Measurements from ENCODE around the gene ZNF197.
"Not testable (repeated sequence)": the region's sequence is repeated elsewhere in the genome, so short reads cannot be mapped to it uniquely, and the experiment has no call there.

ZNF197 gene

DNA sequence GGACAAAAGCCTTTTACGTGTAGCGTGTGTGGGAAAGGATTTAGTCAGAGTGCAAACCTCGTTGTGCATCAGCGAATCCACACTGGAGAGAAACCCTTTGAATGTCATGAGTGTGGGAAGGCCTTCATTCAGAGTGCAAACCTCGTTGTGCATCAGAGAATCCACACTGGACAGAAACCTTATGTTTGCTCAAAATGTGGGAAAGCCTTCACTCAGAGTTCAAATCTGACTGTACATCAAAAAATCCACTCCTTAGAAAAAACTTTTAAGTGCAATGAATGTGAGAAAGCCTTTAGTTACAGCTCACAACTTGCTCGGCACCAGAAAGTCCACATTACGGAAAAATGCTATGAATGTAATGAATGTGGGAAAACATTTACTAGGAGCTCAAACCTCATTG is 34.2 kb downstream of the ZNF197 start:
- no peak for DNase-seq (ENCODE audit: low read depth)
- no peak overlapping the region for H3K4me3 ChIP-seq (ENCODE audit: low read depth, low read length)

DNA sequence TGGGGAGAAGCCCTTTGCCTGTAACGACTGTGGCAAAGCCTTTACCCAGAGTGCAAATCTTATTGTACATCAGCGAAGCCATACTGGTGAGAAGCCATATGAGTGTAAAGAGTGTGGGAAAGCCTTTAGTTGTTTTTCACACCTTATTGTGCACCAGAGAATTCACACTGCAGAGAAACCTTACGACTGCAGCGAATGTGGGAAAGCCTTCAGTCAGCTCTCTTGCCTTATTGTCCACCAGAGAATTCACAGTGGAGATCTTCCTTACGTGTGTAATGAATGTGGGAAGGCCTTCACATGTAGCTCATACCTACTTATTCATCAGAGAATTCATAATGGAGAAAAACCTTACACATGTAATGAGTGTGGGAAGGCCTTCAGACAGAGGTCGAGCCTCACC is 34.6 kb downstream of the ZNF197 start:
- DNase-seq (ENCODE audit: low read depth): no peak
- no peak overlapping the region for H3K4me3 ChIP-seq (ENCODE audit: low read depth, low read length)

DNA sequence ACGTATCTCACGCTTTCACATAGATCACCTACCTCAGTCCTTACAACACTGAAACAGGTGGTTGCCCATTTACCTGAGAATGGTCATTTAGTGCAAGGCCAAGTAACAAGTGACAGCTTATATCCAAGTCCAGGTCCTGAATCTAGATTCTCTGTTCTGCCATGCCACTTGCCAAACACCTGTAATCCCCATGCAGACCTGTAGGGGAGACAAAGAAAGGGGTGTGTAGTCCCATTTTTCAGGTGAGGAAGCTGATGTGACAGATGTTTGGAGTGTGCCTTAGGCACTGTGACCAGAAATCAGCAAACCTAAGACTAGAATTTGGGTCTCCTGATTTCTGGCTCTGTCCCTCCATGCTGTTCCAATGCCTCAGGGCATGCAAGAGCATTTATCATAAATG is 36.4 kb downstream of the ZNF197 start:
- DNase-seq (ENCODE audit: low read depth): no peak
- no peak overlapping the region for H3K4me3 ChIP-seq (ENCODE audit: low read depth, low read length)

DNA sequence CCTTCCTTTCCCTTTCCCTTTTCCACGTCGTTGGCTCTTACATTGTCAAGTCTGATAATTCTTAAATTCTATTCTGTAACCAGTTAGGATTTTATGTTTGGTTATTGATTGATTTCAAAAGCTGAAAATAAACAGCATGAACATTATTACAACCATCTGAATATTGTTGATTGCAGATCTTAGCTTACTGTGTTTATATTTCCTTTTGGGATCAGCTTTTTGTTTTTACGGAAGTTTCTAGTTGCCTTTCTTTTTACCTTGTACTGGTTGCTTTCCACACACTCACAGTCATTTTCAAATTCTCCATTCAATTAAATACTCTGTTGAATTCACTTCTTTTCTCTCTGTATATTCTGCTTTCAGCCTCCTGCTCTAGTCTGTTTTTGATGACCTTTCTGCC is 40.3 kb downstream of the ZNF197 start:
- DNase-seq (ENCODE audit: low read depth): no peak
- no peak overlapping the region for H3K4me3 ChIP-seq (ENCODE audit: low read depth, low read length)

DNA sequence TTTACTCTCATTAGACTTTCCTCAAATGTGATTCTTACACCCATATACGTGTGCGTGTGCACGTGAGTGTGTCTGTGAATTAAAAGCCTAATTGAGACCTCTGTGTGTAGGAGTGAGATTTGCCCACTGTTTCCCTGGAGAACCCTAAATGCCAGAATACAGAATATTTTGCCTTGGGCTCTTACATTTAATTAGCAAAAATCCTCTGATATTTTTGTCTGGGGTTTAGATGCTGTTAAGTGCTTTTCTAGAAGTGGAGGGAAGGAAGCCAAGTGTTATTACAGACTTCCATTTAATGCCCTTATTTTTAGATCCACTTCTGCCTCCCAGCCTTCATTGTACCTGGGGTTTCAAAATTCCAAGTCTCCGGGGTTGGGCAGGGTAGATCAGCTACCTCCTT is 41.5 kb downstream of the ZNF197 start:
- no peak overlapping the region for H3K4me3 ChIP-seq (ENCODE audit: low read depth, low read length)
- no peak for DNase-seq (ENCODE audit: low read depth)

DNA sequence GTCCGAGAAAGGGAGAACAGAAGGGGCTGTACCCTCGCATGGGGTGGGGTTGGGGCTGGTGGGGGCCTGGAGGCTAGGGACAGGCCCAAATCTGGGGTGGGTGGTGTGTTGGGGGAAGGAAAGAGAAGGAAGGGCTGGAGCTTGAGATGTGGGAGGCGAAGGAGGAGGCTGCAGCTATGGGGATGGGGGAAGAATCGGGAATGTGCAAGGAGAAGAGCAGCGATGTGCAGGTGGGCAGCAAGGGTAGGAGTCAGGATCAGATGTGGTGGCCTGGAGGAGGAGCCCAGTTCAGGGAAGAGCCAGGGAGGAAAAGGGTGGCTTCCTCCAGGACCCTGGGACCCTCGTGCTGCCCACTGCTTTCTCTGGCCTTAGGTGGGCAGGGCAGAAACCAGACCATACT is 44.9 kb downstream of the ZNF197 start:
- no peak overlapping the region for H3K4me3 ChIP-seq (ENCODE audit: low read depth, low read length)
- no peak for DNase-seq (ENCODE audit: low read depth)

DNA sequence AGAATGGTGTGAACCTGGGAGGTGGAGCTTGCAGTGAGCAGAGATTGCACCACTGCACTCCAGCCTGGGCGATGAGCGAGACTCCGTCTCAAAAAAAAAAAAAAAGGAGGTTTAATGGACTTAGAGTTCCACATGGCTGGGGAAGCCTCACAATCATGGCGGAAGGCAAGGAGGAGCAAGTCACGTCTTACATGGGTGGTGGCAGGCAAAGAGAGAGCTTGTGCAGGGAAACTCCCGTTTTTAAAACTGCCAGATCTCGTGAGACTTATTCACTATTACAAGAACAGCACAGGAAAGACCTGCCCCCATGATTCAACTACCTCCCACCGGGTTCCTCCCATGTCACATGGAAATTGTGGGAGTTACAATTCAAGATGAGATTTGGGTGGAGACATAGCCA is 48.6 kb downstream of the ZNF197 start:
- not testable (repeated sequence) for DNase-seq (ENCODE audit: low read depth); H3K4me3 ChIP-seq (ENCODE audit: low read depth, low read length)

DNA sequence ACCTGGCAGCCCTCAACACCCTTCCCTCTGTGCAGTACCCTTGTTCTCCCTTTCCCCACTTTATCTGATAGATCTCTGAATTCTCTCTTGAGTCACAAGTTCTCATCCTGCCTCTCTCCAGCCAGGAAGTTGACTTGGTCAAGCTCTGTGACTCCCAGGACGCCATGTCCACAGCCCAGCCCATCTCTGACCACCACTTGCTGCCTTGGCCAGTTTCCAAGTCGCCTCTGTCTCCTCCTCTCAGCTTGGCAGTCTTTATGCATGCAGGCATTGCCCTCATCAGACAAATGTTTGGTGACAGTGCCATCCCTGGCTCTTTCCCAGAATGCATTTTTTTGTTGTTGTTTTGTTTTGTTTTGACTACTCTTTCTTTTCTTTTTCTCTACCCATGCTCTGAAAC is 49.4 kb downstream of the ZNF197 start:
- no peak overlapping the region for H3K4me3 ChIP-seq (ENCODE audit: low read depth, low read length)
- no peak for DNase-seq (ENCODE audit: low read depth)

DNA sequence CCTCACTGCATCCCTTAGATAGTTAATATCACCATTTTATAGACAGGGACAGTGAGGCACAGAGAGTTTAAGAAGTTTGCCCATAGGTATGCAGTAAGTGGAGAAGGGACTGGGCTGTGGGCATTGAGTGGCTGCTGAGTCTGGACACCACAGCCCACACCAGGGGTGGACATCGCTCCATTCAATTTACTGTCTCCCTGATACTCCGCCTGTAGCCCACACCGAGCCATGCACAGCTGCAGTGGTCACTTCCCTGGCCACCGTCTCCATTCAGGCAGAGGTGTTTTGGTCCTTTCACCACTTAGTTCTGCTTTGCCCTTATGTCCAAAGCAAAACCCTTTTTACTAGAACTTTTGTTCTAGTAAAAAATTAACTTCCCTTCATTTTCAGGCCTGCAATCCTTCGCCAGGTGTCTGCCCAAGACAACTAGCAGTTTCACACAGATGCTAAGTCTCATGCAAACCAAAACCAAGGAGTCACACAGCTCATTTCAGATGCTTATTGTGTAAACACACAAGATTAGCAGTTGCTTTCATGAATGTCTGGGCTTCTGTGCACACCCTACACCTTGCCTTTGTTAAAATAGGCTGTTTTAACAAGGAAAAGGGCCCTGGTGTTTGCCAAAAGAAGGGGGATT is 53.8 kb downstream of the ZNF197 start:
- H3K4me3 ChIP-seq (ENCODE audit: low read depth, low read length): no peak overlapping the region
- DNase-seq (ENCODE audit: low read depth): no peak

DNA sequence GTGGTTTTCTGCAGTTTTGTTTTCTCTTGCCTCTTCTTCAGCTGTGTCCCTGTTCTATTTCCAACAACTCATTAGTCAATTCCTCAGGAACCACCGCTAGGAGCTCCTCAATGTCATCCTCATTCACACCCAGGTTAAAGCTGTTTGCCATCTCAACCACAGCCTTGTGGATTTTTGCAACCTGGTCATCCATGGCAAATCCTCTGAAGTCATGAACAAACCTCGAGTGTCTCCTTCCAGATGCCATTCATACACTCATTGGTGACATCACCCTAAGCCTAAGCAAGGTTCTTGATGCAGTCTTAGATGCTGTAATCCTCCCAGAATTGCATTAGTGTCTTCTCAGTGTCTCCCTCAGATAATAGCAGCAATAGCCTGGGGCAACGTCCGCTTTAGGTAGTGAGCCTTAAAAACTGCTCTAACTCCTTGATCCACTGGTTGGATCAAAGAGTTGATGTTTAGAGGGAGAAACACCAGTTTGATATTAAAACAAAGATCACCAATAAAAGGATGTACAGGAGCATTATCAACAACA is 56.2 kb downstream of the ZNF197 start:
- no peak overlapping the region for H3K4me3 ChIP-seq (ENCODE audit: low read depth, low read length)
- no peak for DNase-seq (ENCODE audit: low read depth)

DNA sequence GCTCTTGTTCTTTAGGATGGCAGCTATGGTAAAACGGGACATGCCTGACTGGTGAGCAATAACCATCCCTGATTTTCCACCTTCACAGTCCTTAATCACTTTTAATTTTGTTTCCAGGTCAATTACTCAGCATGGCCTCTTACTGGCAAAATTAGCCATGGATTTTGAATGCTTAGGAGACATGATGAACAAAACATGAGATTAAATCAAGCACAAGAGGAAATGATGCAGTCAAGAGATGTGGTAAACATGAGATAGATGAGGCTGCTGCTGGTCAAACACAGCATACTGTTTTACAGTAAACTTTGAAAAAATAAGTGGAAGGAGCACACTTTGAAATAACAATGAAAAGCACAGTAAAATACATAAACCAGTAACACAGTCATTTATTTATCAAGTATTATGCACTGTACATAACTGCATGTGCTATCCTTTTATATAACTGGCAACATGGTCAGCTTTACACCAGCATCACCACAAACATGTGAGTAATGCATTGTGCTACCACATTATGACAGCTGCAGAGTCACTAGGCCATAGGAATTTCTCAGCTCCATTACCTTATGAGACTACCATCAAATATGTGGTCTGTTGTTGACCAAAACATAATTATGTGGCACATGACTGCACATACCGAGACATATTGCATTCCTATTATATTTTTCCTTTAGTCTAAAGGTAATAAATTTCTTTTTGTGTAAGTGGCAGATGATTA is 57.5 kb downstream of the ZNF197 start:
- no peak overlapping the region for H3K4me3 ChIP-seq (ENCODE audit: low read depth, low read length)
- DNase-seq (ENCODE audit: low read depth): peak; percentile 18

DNA sequence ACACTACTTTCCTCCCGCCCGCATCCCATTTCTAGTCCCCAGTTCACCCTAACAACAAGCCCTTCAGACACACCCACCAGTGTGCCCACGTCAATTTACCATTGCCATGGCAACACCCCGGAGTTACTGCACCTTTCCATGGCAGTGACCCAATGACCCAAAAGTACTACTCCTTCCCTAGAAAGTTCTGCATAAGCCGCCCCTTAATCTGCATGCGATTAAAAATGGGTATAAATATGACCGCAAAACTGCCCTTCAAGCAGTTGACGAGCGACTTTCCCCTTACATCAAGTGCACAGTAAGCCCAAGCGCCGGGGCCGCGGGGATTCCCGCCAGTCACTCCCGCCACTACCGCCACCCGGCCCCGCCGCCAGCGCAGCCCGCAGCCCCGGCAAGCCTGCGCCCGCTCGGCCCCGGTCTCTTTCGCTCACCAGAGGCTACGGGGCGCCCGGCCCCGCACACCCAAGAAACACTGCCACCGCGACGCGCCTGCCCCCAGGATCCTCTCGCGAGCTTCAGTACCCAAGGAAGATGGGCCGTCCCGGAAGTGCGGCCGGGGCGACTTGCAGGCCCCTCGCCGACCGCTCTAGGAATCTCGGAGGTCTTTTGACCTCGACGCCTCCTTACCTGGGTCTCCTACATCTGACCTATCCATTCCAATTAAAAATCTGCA is 60.4 kb downstream of the ZNF197 start:
- DNase-seq (ENCODE audit: low read depth): peak; percentile 66

DNA sequence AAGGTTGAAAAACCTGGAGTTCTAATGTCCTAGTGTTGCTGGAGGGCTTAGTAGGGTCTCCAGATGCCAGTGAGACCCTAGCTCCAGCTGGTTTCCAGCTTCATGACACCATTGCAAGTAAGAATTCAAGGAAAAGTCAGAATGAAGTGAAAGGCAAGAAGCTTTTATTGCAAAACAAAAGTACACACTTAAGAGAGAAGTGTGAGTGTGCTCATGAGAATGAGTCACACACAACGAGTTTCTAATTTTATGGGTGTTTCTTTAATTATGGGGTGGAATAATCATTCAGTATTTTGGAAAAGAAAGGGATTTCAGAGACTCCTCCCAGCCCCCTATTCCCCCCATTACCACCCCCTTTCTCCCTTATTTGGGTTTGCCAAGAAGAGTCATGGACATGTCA is 63.1 kb downstream of the ZNF197 start:
- DNase-seq (ENCODE audit: low read depth): no peak
- H3K4me3 ChIP-seq (ENCODE audit: low read depth, low read length): no peak overlapping the region

More for the DNA sequence above, 60.4 kb downstream of the ZNF197 start:
- peak overlapping the region; percentile 71 for H3K4me3 ChIP-seq (ENCODE audit: low read depth, low read length)

All from skeletal muscle cell (primary cell).